Right ventricle myocardium superior (tissue), 1 donor: ENCODE measurements around the gene GPR3. TPM values are rescaled to one million over a fixed set of nuclear protein-coding genes. Genes with fewer than 3 reads are reported as not detected.
"Not testable (repeated sequence)": the region's sequence is repeated elsewhere in the genome, so short reads cannot be mapped to it uniquely, and the experiment has no call there.

Experiments used
- ATAC-seq: fragments of 200-7000 bp; cut with Tn5 transposase; one replicate; pipeline ENCODE4 v1.9.1; 2020; ENCODE audit warnings: mild to moderate bottlenecking; ENCODE audit not compliant: poor library complexity
- DNase-seq: peaks from one replicate; pipeline ENCODE4 v3.0.0-alpha.2; 2020
- intact Hi-C: fragments of 100-400 bp; cut with DNase I; formaldehyde crosslinking; loops from one replicate; pipeline ENCODE4 v1.11.2; 2022
- total RNA-seq: library from RNA; stranded (reverse); fragmentation: NEBNext Ultra II Directional; extraction: Animal tissue kit (Norgen Biotek cat#: 25700); gene quantifications from one replicate; pipeline ENCODE4 v1.2.1, GENCODE V29; 2021
- donor health status: DM: no; HTN: yes; CAD: no; lungs with severe emphysema.

Gene GPR3
- total RNA-seq, 1 donor from 2014 or later: 0.24 TPM

DNA sequence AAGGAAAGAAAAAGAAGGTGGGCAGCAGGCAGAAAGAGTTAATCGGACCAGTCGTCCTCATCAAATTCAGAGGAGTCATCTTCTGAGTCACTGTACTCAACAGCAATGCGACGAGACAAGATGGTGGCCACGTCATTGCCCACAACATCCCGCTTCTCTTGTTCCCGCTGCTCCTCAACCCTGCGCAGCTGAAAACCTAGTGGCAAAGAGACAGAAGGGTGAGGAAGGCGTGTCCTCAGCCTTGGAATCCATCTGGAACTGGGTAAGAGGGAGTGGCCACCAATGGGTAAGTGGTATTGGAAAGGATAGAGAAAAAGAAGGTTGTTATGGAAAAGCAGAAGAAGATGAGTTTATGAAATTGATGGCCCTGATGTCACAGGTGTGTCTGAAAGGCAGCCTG, 15.7 kb downstream of the GPR3 start:
- no peak for ATAC-seq
- intact Hi-C loops: loop anchor here (10.0 kb wide), 1 partner anchor 257 kb away; no protein-coding TSS in a partner anchor
- no peak for DNase-seq

DNA sequence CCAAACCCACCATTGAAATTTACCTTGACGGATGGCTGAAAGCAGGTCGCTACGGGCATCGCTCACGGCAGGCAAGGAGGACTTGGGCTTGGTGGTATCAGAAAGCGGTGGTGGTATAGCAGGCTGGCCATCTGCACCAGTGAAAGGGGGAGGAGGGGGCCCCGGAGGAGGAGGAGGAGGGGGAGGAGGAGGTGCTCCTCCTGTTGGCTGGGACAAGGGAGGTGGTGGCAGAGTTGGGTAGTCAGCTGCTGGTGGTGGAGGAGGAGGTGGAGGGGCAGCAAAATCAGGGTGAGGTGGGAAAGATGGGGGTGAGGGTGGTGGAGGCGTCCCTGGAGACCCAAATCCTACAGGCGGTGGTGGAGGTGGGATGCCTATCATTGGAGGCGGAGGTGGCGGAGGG, 17.2 kb downstream of the GPR3 start:
- intact Hi-C loops: loop anchor here (10.0 kb wide), 1 partner anchor 255 kb away; no protein-coding TSS in a partner anchor
- no peak for ATAC-seq
- no peak for DNase-seq

GRCh38 chr1:27410709-27411108, 18.3 kb downstream of the GPR3 start:
- intact Hi-C loops: no loop called here
- ATAC-seq (no peak), DNase-seq (no peak)

DNA sequence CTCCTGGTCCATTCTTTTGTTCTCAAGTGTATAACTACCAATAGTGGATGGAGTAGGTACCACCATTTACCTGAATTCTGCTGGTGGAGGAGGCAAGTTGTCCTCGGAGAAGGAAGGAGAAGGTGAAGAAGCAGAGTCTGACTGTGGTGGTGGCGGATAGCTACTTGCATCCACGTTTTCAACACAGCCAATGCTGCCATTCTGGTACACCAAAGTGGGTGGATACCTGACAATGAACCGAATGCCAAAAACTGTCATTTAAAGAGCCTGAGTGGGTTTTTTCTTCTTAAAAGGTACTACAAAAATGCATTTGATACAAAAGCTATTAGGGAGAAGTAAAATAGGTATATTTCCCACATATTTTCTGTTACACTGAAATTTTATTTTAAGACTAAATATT, 20.1 kb downstream of the GPR3 start:
- DNase-seq (no peak), ATAC-seq (no peak)
- intact Hi-C loops: no loop called here

- DNase-seq: peak; percentile 51
- intact Hi-C loops: no loop called here
- peak; percentile 77 for ATAC-seq
These were observed 20.6 kb downstream of the GPR3 start for GRCh38 chr1:27413004-27413403.

GRCh38 chr1:27414091-27414490, 21.7 kb downstream of the GPR3 start:
- DNase-seq (no peak), ATAC-seq (no peak)
- intact Hi-C loops: no loop called here

DNA sequence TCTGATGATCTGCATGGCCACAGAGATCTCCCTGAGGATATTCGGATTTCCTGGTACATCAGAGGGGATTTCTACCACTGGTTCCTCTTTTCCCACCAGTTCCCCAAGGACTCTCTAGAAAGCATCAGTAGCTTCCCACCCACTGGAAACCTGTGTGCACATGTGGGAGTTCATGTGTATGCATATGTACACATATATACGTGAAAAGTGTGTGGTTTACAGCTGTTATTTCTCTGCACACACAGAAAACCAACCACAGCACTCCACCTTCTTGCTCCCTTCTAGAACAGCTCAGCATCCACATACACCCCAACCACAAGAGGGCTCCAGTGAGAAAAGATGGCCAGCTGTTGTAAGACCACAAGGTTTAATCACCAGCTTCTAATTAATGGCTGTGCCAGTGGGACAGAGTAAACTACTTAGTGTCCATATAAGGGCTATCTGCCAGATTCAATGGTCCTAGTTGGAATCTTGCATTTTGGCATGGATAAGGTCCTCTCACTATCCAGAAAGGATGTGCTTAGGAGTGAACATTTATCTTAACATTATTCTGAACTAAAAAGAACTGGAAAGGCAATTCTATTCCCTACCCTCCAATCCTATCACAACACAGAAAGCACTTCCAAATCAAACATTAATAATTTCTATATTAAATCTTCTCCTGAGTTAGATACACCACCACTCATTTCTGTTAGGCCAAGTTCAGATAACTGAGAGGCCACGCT, 24.1 kb downstream of the GPR3 start:
- no peak for DNase-seq
- intact Hi-C loops: no loop called here
- ATAC-seq: peak; percentile 16

GRCh38 chr1:27417713-27418112, 25.3 kb downstream of the GPR3 start:
- no peak for DNase-seq
- intact Hi-C loops: no loop called here
- ATAC-seq: no peak

DNA sequence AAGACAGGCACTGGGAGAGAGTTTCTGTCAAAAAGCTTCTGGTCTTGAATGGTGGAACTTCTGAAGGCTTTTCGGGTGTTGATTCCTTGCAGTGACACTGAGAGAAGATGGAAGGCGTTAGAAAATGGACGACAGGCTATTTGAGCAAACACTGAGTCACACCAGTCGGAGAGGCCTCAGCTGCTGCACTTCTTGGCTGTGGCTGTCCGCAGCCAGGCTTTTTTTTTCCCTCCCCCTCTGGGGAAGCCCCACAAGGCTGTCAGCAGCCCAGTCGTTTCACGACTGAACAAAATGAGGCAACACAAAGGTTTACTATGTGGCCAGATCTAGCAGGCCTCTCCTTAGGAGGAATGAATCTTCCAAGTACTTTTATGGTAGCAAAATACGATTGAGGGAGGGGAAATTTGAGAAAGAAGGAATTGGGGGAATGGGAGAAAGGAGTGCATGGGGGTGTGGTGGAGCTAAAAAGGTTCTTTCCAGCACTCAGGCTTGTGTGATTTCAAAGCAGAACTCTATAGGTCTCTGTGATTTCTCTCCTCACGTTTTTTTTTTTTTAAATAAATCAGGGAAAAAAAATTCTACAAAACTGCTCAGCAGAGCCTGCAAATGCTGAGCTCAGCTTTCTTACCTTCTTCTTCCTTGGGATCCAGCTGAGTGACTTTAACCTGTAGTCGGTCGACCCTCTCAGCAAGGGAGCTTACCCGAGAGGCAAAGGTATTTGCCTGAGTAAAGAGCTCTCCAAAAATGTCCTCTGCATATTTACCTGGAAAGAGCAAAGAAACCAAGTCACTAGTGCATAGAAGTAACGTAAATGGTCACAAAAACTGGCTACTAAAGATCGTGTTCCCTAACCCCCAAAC, 26.1 kb downstream of the GPR3 start:
- peak; percentile 90 for ATAC-seq
- DNase-seq: peak; percentile 78
- intact Hi-C loops: no loop called here

DNA sequence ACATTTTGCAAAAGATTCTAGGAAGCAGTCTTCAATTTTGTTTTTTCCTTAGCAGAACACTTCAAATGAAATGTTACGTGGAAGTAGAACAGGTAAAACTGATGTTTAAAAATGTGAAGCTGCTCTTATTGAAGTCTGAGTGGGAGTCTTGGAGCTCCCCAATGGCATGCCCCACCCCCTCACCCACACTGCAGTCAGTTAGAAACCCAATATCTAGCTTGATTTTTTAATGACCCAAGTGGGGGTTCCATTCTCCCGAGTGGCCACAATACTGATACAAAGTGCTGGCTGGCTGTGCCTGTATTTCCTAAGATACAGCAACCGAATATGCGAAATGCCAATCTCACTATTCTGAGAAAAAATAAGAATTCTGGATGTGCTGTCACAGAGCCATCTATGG, 31.3 kb downstream of the GPR3 start:
- no peak for ATAC-seq
- no peak for DNase-seq
- intact Hi-C loops: no loop called here

DNA sequence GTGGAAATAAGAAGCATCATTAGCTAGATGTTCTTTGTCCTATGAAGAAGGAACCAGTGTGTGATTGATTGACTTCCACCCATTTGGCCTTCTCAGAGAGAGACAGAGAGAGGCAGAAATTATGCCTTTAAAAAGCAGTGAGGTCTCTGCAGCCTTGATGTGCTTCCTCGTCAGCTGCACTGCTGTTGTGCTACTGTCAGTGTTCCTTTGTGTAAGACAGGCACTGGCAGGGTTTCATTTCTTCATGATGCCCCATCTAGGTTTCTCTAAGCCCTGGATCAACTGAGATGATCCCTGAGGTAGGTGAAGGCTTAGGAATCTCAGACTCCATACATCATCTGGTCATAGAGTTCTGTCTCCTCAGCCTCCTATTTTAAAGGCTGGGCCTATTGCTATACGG, 34.9 kb downstream of the GPR3 start:
- intact Hi-C loops: no loop called here
- no peak for ATAC-seq
- no peak for DNase-seq

DNA sequence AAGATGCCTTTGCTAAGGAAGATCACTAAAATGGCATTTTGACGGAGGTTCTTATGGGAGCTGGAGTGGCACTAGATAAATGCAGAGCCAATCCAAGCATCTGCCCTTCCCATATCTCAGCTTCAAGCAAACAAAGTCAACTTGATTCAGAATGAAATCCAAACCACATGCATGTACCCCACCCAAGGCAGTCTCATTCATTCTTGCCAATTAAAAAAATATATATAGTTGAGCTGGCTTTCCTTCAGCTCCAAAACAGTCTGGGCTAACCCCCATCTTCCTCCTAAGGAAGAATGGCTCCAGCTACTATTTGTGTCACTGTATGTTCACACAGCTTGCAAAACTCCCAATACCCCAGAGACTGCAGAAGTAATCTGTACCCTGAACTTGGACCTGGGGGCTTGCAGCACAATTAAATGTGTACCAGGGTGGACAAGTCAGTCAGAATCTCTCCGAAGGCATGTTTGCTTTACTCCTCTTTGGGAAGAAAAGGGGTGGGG, 35.4 kb downstream of the GPR3 start:
- ATAC-seq (peak; percentile 1), DNase-seq (no peak)
- intact Hi-C loops: no loop called here

GRCh38 chr1:27428316-27429028, 36.0 kb downstream of the GPR3 start:
- ATAC-seq (peak; percentile 69), DNase-seq (peak; percentile 68)
- intact Hi-C loops: no loop called here

- no peak for DNase-seq
- ATAC-seq: peak; percentile 17
- intact Hi-C loops: no loop called here
These were observed 36.6 kb downstream of the GPR3 start for GRCh38 chr1:27429029-27429425.

- ATAC-seq (peak; percentile 54), DNase-seq (no peak)
- intact Hi-C loops: loop anchor here (10.0 kb wide), 1 partner anchor 54 kb away; no protein-coding TSS in a partner anchor
These were observed 38.6 kb downstream of the GPR3 start for GRCh38 chr1:27430903-27431600.

- ATAC-seq (no peak), DNase-seq (no peak)
- intact Hi-C loops: loop anchor here (10.0 kb wide), 1 partner anchor 53 kb away; no protein-coding TSS in a partner anchor
These were observed 39.1 kb downstream of the GPR3 start for GRCh38 chr1:27431601-27431940.

DNA sequence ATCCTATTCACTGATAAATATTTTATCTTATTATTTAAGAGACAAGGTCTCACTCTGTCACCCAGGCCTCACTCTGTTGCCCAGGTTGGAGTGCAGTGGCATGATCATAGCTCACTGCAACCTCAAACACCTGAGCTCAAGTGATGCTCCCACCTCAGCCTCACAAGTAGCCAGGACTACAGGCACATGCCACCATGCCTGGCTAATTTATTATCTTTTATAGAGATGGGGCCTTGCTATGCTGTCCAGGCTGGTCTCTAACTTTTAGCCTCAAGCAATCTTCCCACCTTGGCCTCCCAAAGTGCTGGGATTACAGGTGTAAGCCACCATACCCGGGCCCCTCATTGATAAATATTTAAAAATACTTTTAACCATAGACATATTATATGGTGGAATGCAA, 40.3 kb downstream of the GPR3 start:
- ATAC-seq, DNase-seq: not testable (repeated sequence)
- intact Hi-C loops: loop anchor here (10.0 kb wide), 1 partner anchor 52 kb away; no protein-coding TSS in a partner anchor

GRCh38 chr1:27433706-27434105, 41.3 kb downstream of the GPR3 start:
- intact Hi-C loops: loop anchor here (10.0 kb wide), 1 partner anchor 51 kb away; no protein-coding TSS in a partner anchor
- ATAC-seq (no peak), DNase-seq (no peak)
